Endothelial cell of umbilical vein (primary cell): ENCODE data around the gene DEF6. TPM values are rescaled to one million over a fixed set of nuclear protein-coding genes. Genes with fewer than 3 reads are reported as not detected.

Experiments used
- BruUV-seq: library from RNA; stranded (reverse); fragments of 400-500 nt; replicated peaks from 2 replicates; lab custom pipeline; 2021; lab: Mats Ljungman, UMichigan
- CTCF ChIA-PET: fragments of 300-600, 350-600 bp; sonication (Branson Sonifier 250); formaldehyde crosslinking; loops from one replicate; lab custom pipeline; 2021; ENCODE audit warnings: antibody characterized with exemption, inconsistent platforms; lab: Charles Lee
- POLR2A ChIA-PET: fragments of 300-600, 350-600 bp; sonication (Branson Sonifier 250); formaldehyde crosslinking; loops from one replicate; lab custom pipeline; 2021; ENCODE audit warnings: antibody characterized with exemption, inconsistent platforms; lab: Charles Lee
- DNase-seq: peaks from one replicate; pipeline ENCODE4 v3.0.0-alpha.2; 2011; ENCODE audit warnings: low read depth, low spot score
- FAIRE-seq: peaks from 2 replicates; lab custom pipeline; 2011; peaks lifted over from hg19 to GRCh38; lab: Jason Lieb, UNC
- H2AFZ ChIP-seq: 2 replicates; pipeline ENCODE4 v1.6.0; 2012; ENCODE audit warnings: low read depth, low read length, control low read depth, inconsistent platforms
- H3K27ac ChIP-seq: 2 replicates; pipeline ENCODE4 v1.5.1; 2011; ENCODE audit warnings: low read depth, mild to moderate bottlenecking, control low read depth, low read length, moderate library complexity; ENCODE audit not compliant: insufficient read depth
- H3K27me3 ChIP-seq, 2 experiments: 2 replicates each; pipeline versions ENCODE4 v1.6.0 to v1.6.1; 2011; ENCODE audit warnings: low read length in 2 of 2, mixed read lengths in 1 of 2; ENCODE audit not compliant: control insufficient read depth in 2 of 2, insufficient read depth in 2 of 2
- H3K36me3 ChIP-seq, 2 experiments: 2 replicates in 1 of 2; 3 replicates in 1 of 2; pipeline ENCODE4 v1.5.1; 2011; ENCODE audit warnings: low read length in 2 of 2, mild to moderate bottlenecking in 1 of 2, moderate library complexity in 1 of 2; ENCODE audit not compliant: control insufficient read depth in 2 of 2, insufficient read depth in 2 of 2; ENCODE audit errors: extremely low read depth in 1 of 2
- H3K4me1 ChIP-seq: 3 replicates; pipeline ENCODE4 v1.5.1; 2011; ENCODE audit warnings: mild to moderate bottlenecking, low read length; ENCODE audit not compliant: control insufficient read depth, insufficient read depth; ENCODE audit errors: extremely low read depth
- H3K4me2 ChIP-seq: 2 replicates; pipeline ENCODE4 v1.6.1; 2011; ENCODE audit warnings: low read length, control low read depth, mixed read lengths; ENCODE audit not compliant: insufficient read depth
- H3K4me3 ChIP-seq, 3 experiments: fragments of 200-600 bp in 1 of 3; sonication (generic), shearing (Covaris generic) in 1 of 3; replicated peaks in 1 of 3; 2 replicates each; pipeline ENCODE4 v1.5.1; 2011 to 2016; ENCODE audit warnings: control low read depth in 3 of 3, low read length in 3 of 3, mild to moderate bottlenecking in 2 of 3, inconsistent platforms in 1 of 3, low read depth in 1 of 3, moderate library complexity in 1 of 3; ENCODE audit not compliant: insufficient read depth in 1 of 3
- H3K79me2 ChIP-seq: 2 replicates; pipeline ENCODE4 v1.6.0; 2012; ENCODE audit warnings: low read length, inconsistent platforms; ENCODE audit not compliant: control insufficient read depth, insufficient read depth
- H3K9ac ChIP-seq: replicated peaks from 2 replicates; pipeline ENCODE3; 2011; ENCODE audit warnings: low read length, control low read depth; ENCODE audit not compliant: insufficient read depth; ENCODE audit errors: extremely low read depth
- H3K9me1 ChIP-seq: replicated peaks from 3 replicates; pipeline ENCODE4 v1.6.0; 2011; ENCODE audit warnings: mild to moderate bottlenecking, low read length; ENCODE audit not compliant: control insufficient read depth, insufficient read depth; ENCODE audit errors: extremely low read depth
- H3K9me3 ChIP-seq: replicated peaks from 2 replicates; pipeline ENCODE4 v1.5.1; 2012; ENCODE audit warnings: low read length, inconsistent platforms; ENCODE audit not compliant: control insufficient read depth, insufficient read depth
- H4K20me1 ChIP-seq: replicated peaks from 2 replicates; pipeline ENCODE3; 2011; ENCODE audit warnings: mild to moderate bottlenecking, low read length; ENCODE audit not compliant: control insufficient read depth, insufficient read depth; ENCODE audit errors: extremely low read depth
- EZH2 ChIP-seq: IDR thresholded peaks from 2 replicates; pipeline ENCODE4 v1.6.1; 2012; ENCODE audit warnings: borderline replicate concordance, low read depth, mild to moderate bottlenecking, moderate library complexity, low read length, inconsistent platforms; ENCODE audit not compliant: severe bottlenecking
- FOS ChIP-seq: IDR thresholded peaks from 2 replicates; pipeline ENCODE4 v1.6.1; 2011; ENCODE audit warnings: mild to moderate bottlenecking, low read length, moderate library complexity, borderline replicate concordance; ENCODE audit not compliant: insufficient read depth
- GATA2 ChIP-seq: IDR thresholded peaks from 2 replicates; pipeline ENCODE4 v1.7.0; 2011; ENCODE audit warnings: low read depth, mild to moderate bottlenecking, moderate library complexity, mixed read lengths, low read length; ENCODE audit not compliant: insufficient read length, insufficient read depth
- JUN ChIP-seq: IDR thresholded peaks from 2 replicates; pipeline ENCODE4 v1.6.1; 2011; ENCODE audit warnings: borderline replicate concordance, low read depth; ENCODE audit not compliant: insufficient read length, insufficient read depth
- MAX ChIP-seq: IDR thresholded peaks from 2 replicates; pipeline ENCODE4 v1.6.1; 2011; ENCODE audit not compliant: insufficient read depth, insufficient read length
- MYC ChIP-seq: IDR thresholded peaks from one replicate; pipeline ENCODE4 v1.6.1; 2011; ENCODE audit warnings: mild to moderate bottlenecking, low read depth, low read length
- POLR2A ChIP-seq: IDR thresholded peaks from 2 replicates; pipeline ENCODE4 v1.6.1; 2012; ENCODE audit warnings: low read depth, mild to moderate bottlenecking, control low read depth, low read length
- POLR2AphosphoS5 ChIP-seq: IDR thresholded peaks from 2 replicates; pipeline ENCODE4 v1.6.1; 2012; ENCODE audit warnings: low read depth, mild to moderate bottlenecking, control low read depth, low read length, moderate library complexity; ENCODE audit not compliant: insufficient read depth
- dilution Hi-C: fragments of 300-500 bp; cut with MboI; formaldehyde crosslinking; loops from one replicate; pipeline ENCODE4 v1.15.0; 2019; ENCODE audit warnings: low sequenced_read_pairs; ENCODE audit not compliant: extremely low pct_ligation_motif_present
- intact Hi-C: fragments of 100-400 bp; cut with micrococcal nuclease; formaldehyde crosslinking; loops from one replicate; pipeline ENCODE4 v1.10.0; 2022
- polyA plus RNA-seq, 4 experiments: library from polyadenylated mRNA; depleted of rRNA in 3 of 4; stranded (reverse) in 3 of 4; unstranded in 1 of 4; fragments of >200 nt; gene quantifications; 2 replicates each; pipeline versions ENCODE4 v1.2.1 to v1.2.3, GENCODE V29; 2011 to 2012; ENCODE audit warnings: missing spikeins in 1 of 4
- total RNA-seq: library from RNA; stranded (reverse); gene quantifications from 2 replicates; pipeline ENCODE4 v1.2.3, GENCODE V29; 2021
- TF ChIP-seq, protein P1 (sequence below), 2 donors: IDR thresholded peaks; 1 replicate in 1 of 2; 2 replicates in 1 of 2; pipeline ENCODE4 v1.5.1; 2011; ENCODE audit warnings: low read length in 2 of 2, mild to moderate bottlenecking in 2 of 2, moderate library complexity in 2 of 2, control low read depth in 1 of 2, inconsistent platforms in 1 of 2, low read depth in 1 of 2; ENCODE audit not compliant: insufficient read depth in 1 of 2; ENCODE audit errors: extremely low read depth in 1 of 2

Gene DEF6
- total and polyA plus RNA-seq, 2 donors (not counting 3 experiments of a cell fraction or from before 2014, with no cell fraction given): 0.59 to 0.77 TPM

DNA sequence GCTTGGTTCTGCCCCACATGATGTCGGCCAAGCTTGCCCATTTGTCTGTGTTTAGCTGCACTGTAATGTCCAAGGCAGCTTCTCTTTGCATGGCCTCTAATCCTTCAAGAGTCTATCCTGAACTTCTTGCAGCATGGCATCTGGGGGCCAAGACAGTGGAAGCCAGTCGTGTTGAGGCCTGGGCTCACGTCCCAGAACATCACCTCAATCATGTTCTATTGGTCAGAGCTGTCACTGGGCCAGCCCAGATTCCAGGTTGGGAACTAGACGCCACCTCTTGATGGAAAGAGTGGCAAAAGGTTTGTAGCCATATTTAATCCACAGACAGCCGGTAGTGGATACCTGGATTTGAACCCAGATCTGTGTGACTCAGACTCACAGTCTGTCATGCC is 70.0 kb downstream of the DEF6 start:
- Histone ChIP-seq H3K9ac (no peak overlapping the region), H3K4me3 (no peak overlapping the region), H3K4me1 (peaks cover 34% of the 10 kb centered on the region), H2AFZ (no peak overlapping the region), H3K36me3 (no peaks in the 10 kb centered on the region), H3K9me1 (no peaks in the 10 kb centered on the region), H4K20me1 (no peaks in the 10 kb centered on the region), H3K27me3 (no peaks in the 10 kb centered on the region), H3K79me2 (peaks cover 14% of the 10 kb centered on the region), H3K27ac (no peak overlapping the region), H3K9me3 (no peaks in the 10 kb centered on the region), H3K4me2 (no peak overlapping the region)
- dilution Hi-C loops (no loop called here), intact Hi-C loops (no loop called here)
- TF ChIP-seq MAX: no peak
- TF ChIP-seq, protein P1, sequence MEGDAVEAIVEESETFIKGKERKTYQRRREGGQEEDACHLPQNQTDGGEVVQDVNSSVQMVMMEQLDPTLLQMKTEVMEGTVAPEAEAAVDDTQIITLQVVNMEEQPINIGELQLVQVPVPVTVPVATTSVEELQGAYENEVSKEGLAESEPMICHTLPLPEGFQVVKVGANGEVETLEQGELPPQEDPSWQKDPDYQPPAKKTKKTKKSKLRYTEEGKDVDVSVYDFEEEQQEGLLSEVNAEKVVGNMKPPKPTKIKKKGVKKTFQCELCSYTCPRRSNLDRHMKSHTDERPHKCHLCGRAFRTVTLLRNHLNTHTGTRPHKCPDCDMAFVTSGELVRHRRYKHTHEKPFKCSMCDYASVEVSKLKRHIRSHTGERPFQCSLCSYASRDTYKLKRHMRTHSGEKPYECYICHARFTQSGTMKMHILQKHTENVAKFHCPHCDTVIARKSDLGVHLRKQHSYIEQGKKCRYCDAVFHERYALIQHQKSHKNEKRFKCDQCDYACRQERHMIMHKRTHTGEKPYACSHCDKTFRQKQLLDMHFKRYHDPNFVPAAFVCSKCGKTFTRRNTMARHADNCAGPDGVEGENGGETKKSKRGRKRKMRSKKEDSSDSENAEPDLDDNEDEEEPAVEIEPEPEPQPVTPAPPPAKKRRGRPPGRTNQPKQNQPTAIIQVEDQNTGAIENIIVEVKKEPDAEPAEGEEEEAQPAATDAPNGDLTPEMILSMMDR (IDR thresholded peaks at IDR 0.05; ENCODE audit: extremely low read depth in 1 of 2, insufficient read depth in 1 of 2, low read depth in 1 of 2, low read length in 2 of 2): no peak
- TF ChIP-seq JUN: no peak
- TF ChIP-seq GATA2: no peak
- TF ChIP-seq FOS: no peak
- TF ChIP-seq EZH2: no peak
- no peak for TF ChIP-seq POLR2AphosphoS5
- TF ChIP-seq POLR2A: no peak
- TF ChIP-seq MYC: no peak
- BruUV-seq: no TSS peak
- ChIA-PET POLR2A (no interaction called here), CTCF (interaction anchor here (1.2 to 2.3 kb wide), 2 partner anchors 11 to 82 kb away, joined by 3 to 8 read pairs; no protein-coding TSS in a partner anchor)
- DNase-seq: no peak
- FAIRE-seq: no peak
